Ammon's horn (tissue), 1 donor: ENCODE results near the gene SRCIN1.
A peak's percentile ranks its signal among the peaks of the same experiment; 100 is the strongest.
"Not testable (repeated sequence)": the region's sequence is repeated elsewhere in the genome, so short reads cannot be mapped to it uniquely, and the experiment has no call there.

Experiments used
- DNase-seq: peaks from one replicate; pipeline ENCODE4 v3.0.0-alpha.2; 2016; ENCODE audit warnings: low spot score

SRCIN1 gene

DNA sequence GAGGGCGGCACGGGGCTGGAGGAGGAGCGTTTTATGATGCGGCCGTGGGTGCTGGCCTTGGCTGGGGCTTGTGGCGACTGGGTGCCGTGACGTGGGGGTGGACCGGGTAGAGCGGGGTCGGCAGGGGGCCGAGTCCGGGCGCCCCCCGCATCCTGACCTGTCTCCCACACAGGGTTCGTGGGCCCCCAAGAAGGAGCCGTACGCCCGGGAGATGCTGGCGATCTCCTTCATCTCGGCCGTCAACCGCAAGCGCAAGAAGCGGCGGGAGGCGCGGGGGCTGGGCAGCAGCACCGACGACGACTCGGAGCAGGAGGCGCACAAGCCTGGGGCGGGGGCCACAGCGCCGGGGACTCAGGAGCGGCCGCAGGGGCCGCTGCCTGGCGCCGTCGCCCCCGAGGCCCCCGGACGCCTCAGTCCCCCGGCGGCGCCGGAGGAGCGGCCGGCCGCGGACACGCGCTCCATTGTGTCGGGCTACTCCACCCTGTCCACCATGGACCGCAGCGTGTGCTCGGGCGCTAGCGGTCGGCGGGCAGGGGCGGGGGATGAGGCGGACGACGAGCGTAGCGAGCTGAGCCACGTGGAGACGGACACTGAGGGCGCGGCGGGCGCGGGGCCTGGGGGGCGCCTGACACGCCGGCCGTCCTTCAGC lies 95.9 kb downstream of the SRCIN1 start:
- no peak for DNase-seq

DNA sequence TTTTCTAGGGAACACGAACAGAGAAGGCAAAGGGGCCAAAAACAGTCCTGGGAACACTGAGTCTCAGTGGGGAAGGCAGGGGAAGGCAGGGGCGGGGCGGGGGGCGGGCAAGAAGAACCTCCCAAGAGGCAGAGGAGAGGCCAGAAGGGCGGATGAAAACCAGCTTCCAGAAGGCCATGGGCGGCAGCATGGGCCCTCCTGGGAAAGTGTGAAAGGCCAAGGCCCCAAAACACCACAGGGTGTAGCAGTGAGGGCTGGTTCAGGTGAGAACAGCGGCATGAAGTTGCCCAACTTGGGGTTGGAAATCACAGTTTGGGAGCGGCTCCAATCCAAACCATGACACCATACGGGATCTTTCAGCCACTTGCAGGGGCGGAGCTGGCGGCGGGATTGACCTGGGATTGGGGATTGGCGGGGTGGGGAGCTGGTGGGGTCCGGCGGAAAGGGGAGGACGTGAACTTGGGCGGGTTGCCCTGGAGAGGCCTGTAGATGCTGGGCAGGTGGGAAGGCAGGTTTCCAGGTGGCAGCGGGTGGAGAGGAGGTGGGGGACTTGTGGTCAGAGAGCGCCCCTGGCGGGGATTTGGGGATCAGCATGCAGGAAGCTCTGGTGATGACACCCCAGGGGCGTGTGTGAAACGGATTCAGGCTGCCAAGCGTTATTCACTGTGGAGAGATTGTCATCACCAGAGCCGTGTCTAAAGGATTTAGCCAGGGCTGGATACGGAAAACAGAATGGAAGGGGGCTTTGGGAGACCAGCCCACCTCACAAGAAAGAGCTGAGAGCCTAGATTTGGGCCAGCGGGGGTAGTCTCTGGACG lies 96.6 kb downstream of the SRCIN1 start:
- peak; percentile 77 for DNase-seq

DNA sequence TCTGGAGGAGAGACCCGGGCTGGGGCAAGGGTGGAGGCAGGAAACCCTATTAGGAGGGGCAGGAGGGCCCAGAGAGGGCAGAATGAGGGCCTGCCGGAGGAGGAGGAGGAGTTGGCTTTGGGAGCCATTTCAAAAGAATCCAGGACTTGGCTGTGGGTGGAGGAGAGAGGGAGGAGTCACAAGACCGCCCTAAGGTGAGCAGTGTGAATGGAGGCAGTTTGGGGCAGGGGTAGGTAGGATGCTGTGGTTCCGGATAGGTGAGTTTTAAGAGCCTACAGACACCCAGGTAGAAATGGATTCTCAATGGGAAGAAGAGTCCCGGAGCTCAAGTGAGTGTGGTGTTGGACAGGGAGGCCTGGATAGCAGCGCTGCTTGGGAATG lies 97.2 kb downstream of the SRCIN1 start:
- DNase-seq = no peak

DNA sequence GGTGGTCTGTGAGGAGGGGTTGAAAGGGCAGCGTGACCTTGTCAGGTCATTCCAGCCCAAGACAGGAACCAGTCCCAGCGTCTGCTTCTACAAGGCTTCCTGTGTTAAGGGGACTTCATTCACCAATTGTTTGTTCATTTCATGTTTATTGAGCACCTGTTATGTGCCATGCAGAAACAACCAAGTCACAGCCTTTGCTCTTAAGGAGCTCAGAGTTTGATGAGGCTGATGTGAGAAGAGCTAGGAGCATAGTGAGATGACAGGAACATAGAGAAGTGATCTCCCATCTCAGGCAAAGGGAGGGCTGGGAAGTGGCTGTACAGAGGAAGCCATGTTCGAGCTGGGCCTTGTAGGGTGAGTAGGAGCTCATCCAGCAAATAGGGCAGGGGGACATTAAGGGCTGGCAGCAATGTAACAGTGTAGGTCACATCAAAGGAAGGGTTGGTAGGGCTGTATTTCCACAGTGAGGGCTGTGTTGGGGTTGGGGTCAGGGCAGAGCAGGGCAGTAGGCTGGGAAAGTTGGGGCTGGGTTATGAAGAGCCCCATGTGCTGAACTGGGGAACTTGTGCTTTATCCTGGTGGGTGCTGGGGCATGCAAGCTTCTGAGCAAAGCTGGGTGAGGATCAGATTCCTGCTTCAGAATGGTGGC lies 97.7 kb downstream of the SRCIN1 start:
- no peak for DNase-seq

DNA sequence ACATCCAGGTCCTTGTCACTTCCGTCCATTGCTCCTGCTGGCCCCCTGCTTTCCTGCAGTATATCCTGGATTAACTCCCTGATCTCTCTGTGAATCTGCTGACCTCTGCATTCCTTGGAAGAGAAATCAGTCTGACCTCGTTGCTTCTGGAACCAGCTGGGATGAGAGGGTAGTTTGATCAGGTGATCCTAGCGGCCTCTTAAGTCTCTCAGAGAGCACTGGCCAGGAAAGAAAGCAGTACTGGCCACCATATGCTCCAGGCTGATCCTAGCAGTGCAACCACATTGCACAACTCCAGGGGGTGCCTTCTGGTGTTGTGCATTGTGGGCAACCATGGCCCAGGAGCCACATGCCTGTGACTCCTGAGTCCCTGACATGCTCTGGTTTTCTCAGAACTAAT lies 98.3 kb downstream of the SRCIN1 start:
- no peak for DNase-seq

DNA sequence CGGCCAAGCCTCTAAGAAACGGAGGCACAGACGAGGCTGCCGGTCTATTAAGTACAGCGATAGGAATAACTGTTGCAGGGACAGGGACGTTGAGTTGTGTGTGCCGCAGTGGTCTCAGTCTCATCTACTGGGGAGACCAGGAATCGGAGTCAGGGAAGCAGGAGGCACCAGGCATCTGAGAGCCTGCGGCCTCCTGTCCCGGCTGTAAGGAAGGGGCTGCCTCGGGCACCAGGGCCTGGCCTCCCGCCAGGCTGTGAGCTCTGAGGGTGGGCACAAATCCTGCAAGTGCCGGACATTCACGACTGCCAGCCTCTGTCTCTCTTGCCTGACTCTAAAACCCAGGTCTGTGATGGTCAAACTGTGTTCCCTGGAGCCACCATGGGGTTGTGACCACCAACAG lies 101.5 kb downstream of the SRCIN1 start:
- DNase-seq = no peak

DNA sequence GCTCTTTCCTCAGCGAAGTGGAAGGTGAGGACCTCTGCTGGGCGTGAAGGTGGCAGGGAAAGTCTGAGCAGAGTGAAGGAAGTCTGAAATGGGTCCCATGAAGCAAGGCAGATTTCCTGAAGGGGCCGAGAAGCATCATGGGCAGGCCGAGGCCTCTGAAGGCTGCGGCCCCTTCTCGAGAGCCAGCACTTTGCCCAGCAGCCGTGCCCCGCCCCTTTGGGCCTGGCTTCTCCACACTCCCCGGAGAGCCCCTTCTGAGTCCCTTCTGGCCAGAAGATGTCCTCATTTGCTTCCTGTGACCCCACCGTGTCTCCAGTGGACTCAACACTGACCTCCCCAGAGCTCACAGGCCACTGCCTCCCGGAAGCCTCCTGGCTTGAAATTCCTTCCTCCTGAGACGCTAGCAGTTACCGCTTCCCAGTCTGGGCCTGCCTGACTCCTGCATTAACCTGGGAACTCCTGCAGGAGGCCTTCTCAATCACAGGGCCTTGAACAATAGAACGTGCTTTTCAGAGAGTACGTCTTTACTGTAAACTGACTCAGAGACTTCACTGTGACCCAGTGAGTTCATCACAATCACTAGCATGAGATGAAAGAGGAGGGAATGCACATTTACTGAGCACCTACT lies 102.4 kb downstream of the SRCIN1 start:
- DNase-seq = not testable (repeated sequence)

DNA sequence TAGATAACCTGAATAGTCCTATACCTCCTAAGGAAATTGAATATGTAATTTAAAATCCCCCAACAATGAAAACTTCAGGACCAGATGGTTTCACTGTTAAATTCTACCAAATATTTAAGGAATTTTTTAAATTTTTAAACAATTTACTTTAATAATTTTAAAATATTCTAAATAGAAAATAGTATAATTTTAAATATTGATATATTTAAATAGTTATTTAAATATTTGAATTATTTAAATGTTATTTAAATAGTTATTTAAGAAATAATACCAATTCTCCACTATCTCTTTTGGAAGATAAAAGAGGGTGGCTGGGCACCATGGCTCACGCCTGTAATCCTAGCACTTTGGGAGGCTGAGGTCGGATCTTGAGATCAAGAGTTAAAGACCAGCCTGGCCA lies 104.0 kb downstream of the SRCIN1 start:
- not testable (repeated sequence) for DNase-seq

DNA sequence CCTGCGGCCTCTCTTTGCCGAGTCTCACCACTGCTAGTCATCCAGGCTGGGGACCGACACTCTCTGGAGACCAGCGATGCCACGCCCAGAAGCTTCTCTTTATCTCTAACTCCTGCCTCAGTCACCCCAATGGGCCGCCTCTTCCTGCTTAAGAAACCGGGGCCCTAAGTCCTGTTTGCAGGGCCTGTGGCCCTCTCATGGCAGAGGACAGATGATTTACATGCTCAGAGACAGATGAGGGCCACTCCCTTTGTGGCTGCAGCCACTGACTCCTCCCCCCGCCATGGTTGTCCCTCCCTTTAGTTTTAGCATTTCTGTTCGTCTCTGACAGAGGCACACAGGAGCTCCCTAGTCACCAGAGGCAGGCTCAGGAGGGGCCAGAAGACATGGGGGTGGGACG lies 106.5 kb downstream of the SRCIN1 start:
- DNase-seq = not testable (repeated sequence)

DNA sequence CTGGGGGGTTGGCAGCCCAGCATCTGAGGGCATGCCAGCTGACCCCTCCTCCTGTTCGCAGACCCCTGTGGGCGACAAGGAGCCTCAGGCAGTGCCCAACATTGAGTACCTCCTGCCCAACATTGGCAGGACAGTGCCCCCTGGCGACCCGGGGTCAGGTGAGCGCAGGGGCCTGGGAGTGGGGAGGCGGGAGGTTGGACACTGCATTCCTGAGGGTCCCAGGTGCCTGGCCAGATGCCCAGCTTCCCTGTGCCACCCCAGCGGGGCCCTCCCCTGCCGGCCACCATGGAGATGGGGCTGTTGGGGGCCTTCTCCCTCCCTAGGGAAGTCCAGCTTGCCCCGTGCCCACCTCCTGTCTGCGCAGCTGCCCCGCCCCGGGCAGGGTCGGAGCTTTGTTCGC lies 107.4 kb downstream of the SRCIN1 start:
- DNase-seq = no peak

DNA sequence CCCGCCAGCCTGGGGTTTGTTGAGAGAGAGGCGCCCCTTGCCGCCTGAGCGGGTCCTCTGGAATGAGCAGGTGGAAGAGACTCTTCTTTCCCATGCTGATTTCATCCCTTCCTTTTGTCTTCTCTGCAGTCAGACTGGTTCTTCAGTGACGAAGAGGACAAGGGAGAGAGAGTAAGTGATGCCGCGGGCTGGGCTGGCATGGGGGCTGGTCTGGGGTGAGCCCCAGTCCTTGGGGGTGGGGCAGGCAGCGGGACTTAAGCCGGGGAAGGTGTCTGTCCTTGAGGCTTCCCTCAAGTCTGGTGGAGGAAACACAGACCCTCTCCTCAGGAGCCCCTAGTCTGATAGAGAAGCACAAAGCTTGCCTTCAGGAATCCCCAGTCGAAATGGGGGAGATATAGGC lies 108.1 kb downstream of the SRCIN1 start:
- DNase-seq = not testable (repeated sequence)

DNA sequence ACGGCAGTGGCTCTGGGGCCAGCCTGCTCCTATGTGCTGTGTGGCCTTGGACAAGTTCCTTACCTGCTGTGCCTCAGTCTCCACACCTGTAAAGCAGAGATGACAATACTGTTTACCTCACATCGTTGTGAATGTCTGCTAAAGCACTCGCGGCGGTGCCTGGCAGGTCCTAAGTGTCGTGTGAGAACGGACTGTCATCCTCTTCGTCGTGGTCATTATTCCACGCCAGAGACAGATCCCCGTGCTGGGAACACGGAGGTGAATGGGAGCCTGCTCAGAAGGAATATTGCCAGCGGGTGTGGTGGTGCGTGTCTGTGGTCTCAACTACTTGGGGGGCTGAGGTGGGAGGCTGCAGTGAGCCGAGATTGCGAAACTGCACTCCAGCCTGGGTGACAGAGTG lies 111.6 kb downstream of the SRCIN1 start:
- not testable (repeated sequence) for DNase-seq

DNA sequence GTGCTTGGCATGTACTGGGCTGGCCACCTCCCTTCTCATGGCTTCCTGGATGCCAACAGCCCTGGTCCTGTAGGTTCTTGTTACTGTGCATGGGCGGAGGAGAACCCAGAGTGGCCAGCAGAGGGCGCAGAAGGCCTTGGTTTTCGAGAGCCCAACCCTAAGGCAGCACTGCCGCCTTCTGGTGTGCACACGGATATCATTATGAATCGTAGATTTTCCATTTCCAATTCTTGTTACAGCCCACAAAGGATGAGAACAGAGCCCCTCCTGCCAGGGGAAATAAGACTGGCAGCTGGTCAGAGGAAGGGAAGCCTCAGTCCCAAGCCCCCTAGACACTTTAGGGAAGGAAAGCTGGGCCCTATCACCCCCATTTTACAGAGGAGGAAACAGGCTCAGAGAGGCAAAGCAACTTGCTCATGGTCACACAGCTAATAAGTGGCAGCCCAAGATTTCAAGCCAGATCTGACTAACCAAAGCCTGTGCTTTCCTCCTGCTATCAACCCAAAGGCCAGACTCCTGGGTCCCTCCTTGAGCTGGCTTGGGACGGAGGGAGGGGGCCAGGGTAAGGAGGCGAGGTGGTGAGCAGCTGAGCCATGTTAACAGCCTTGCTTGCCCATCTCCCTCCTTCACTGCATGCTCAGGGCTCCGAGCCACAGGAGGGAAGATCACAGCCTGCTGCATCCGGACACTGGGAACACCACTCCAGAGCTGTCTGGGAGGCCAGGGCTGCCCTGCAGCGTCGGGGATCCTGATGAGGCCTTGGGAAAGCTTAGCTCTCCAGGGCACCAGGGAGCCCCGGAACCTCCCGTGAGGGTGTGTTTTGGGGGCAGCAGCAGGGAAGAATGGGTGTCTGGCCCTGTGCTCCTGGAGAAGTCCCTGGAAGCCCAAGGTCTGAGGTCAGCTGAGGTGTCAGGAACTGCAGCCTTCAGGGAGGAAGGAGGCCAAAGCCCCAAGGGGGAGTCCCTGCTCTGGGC lies 113.4 kb downstream of the SRCIN1 start:
- DNase-seq = peak; percentile 92

DNA sequence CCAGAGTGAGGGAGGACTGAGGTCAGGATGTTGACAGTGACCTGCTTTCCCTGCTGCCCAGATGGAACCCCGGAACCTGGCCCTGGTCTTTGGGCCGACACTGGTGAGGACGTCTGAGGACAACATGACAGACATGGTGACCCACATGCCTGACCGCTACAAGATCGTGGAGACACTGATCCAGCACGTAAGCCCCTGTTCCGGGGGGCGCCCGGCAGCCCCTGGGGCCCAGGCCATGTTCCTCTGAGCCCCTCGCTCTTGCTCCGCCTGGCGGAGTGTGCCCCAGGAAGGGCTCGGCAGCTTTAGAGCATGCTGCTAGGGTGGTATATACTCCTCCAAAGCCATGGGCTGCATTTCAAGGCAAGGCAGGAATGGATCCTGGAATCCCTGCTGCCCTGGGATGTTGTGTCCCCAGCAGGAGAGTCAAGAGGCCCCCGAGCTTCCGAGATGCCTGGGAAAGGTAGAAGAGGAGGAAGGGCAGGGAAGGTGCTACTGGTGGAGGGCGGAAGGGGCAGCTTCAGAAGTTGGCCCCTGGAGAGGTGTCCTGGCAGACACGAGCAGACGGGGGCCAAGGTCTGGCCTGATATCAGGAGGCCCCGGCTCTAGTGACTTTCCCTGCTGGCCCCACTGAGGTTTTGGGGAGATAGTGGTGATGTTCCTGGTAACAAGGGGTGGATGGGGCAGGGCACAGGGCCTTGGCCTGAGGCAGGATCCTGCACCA lies 114.2 kb downstream of the SRCIN1 start:
- not testable (repeated sequence) for DNase-seq

DNA sequence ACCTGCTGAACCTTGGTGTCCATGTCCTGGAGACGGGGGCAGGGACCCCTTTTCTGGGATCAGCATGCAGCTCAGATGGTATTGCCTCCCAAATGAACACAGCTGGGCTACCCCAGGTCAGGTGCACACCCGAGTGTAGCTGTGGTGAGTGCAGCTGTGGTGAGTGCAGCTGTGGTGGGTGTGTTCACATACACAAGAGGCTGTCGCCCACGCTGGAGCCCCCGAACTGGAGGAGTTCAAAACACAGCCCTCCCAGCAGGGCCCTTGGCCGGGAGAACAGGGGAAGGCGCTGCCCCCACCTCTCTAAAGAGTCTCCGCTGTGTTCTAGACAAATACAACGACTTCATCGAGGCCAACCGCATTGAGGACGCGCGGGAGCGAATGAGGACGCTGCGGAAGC lies 116.0 kb downstream of the SRCIN1 start:
- DNase-seq = not testable (repeated sequence)

DNA sequence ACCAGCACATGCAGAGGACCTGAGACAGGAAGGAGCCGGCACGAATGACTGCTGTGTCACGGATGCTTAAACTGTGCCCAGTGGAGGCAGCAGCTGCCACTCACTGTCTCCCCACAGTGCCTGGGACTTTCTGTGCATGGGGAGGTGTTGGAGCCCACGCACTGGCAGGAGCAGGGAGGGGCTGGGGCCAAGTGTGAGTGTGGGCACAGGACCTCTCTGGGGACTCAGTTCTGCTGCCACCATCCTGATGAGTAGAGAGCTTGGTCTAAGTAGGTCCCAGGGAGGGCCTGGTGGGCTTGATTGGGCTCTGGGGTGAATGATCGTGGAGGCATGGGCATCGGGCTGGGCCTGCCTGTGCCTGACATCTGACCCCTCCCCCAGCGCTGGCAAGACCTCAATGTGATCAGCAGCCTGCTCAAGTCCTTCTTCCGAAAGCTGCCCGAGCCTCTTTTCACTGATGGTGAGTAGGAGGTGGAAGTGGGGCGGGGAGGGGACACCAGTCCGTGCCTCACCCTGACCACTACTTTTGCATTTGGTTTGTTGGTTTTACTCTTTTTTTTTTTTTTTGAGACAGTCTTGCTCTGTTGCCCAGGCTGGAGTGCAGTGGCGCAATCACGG lies 120.0 kb downstream of the SRCIN1 start:
- DNase-seq = not testable (repeated sequence)

DNA sequence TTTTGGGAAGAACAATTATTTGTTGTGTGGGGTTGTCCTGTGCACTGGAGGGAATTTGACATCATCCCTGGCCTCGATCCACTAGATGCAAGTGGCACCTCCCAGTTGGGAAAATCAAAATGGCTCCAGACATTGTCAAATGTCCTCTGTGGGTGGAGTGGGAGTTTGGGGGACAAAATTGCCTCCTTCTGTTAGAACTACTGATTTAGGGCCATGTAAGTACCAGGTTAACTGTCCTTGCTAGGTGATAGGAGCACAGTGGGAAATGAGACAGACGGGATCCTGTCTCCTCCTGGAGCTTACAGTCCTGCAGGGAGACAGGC lies 120.6 kb downstream of the SRCIN1 start:
- DNase-seq = no peak

DNA sequence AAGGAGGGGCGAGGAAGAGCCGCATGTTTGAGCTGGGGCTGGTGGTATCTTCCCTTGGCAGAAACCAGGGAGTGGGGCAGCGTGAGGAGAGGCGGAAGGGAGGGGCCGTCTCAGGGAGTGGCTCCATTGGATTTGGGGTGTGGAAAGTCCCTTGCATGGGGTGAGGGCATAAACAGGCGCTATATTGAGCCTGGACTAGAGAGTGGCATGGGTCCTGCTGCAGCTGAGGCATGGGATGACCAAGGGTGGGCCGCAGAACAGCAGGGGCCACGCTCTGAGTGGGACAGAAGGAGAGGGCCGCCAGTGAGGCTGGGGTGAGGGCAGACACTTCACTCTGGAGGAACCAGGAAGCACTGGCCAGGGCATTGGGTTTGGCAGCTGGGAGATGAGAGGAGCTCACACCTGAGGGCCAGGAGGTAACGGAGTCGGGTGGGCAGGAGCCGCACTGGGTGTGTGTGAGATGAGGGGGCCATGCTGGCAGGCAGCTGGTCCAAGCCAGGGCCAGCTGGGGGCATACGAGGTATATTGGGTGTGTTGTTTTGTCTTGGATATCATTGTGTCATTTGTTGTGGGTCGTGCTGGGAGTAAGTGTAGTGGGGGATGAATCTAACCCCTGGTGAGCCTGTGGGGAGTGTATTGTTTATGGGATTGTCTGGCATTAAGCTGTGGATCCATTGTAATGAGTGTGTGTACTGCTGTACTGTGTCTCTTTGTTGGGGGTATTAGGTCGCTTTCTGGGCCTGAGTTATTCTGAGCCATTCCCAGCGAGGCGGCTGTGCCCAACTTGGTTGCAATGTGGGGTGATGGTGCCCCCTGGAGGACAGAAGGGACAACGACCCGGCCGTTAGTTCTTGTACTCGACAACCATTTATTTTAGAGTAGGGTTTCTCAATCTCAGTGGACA lies 121.3 kb downstream of the SRCIN1 start:
- peak; percentile 92 for DNase-seq

DNA sequence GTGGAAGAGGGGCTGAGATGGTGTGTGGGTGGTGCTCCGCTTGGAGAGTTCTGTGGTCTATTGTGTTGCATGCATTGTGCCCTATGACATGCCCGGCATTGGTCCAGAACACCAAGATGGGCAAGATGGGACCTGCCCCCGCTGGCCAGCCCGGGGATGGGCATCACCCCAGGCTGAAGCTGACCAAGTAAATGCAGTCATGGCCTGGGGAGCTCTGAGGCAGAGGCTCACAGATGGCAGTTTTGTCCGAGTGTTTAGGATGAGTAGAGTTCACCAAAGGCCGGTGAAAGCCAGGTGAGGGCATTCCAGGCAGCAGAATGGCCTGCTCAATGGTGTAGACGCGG lies 123.1 kb downstream of the SRCIN1 start:
- DNase-seq = not testable (repeated sequence)
